Activated naive CD4-positive, alpha-beta T cell treated with anti-CD3 and anti-CD28 coated beads for 36 hours (primary cell): ENCODE results near the gene MGRN1. TPM values are rescaled to one million over a fixed set of nuclear protein-coding genes. Genes with fewer than 3 reads are reported as not detected.

Experiments used
- CTCF ChIA-PET: fragments of 350-600 bp; sonication (Branson Sonifier 250); formaldehyde crosslinking; loops from one replicate; lab custom pipeline; 2021; ENCODE audit warnings: antibody characterized with exemption; lab: Charles Lee
- DNase-seq: peaks from one replicate; pipeline ENCODE4 v3.0.0-alpha.2; 2020
- H3K27ac Mint-ChIP-seq: one replicate; pipeline ENCODE4 v1.8.0; 2021; ENCODE audit warnings: mild to moderate bottlenecking, mixed read lengths
- H3K27me3 Mint-ChIP-seq: one replicate; pipeline ENCODE4 v1.8.0; 2021; ENCODE audit warnings: low read depth, mixed read lengths
- H3K36me3 Mint-ChIP-seq: one replicate; pipeline ENCODE4 v1.8.0; 2021; ENCODE audit warnings: low read depth, mixed read lengths
- H3K4me1 Mint-ChIP-seq: one replicate; pipeline ENCODE4 v1.8.0; 2021; ENCODE audit warnings: low read depth, mixed read lengths
- H3K4me3 Mint-ChIP-seq: one replicate; pipeline ENCODE4 v1.8.0; 2021; ENCODE audit warnings: mild to moderate bottlenecking, moderate library complexity, mixed read lengths
- H3K9me3 Mint-ChIP-seq: one replicate; pipeline ENCODE4 v1.8.0; 2021; ENCODE audit warnings: mixed read lengths
- intact Hi-C: fragments of 100-400 bp; cut with micrococcal nuclease; formaldehyde crosslinking; loops from one replicate; pipeline ENCODE4 v1.15.1; 2023
- total RNA-seq, 2 experiments: library from RNA; stranded (reverse); gene quantifications; one replicate each; pipeline ENCODE4 v1.2.3, GENCODE V29; 2021

Gene MGRN1
- total RNA-seq, 2 experiments from 2014 or later: 46.3 to 48.8 TPM

- intact Hi-C loops: no loop called here
- H3K27ac Mint-ChIP-seq: no peak overlapping the region
- CTCF ChIA-PET: interaction anchor here (2.2 kb wide), 1 partner anchor 9 kb away, joined by 9 read pairs; the partner anchor contains the start of gene MGRN1
- peaks cover 10% of the 10 kb centered on the region for H3K36me3 Mint-ChIP-seq
- H3K4me3 Mint-ChIP-seq: no peak overlapping the region
- DNase-seq: no peak
- peaks cover 5% of the 10 kb centered on the region for H3K9me3 Mint-ChIP-seq
- H3K27me3 Mint-ChIP-seq: no peaks in the 10 kb centered on the region
- peaks cover 8% of the 10 kb centered on the region for H3K4me1 Mint-ChIP-seq
These were observed 9.4 kb downstream of the MGRN1 start for GRCh38 chr16:4633910-4634635.

GRCh38 chr16:4634768-4635167 is 10.1 kb downstream of the MGRN1 start:
- peaks cover 13% of the 10 kb centered on the region for H3K4me1 Mint-ChIP-seq
- CTCF ChIA-PET: interaction anchor here (0.6 to 2.2 kb wide), 4 partner anchors 10 to 149 kb away, joined by 3 to 9 read pairs (median 4); partner anchors contain the start of gene MGRN1
- intact Hi-C loops: no loop called here
- H3K27ac Mint-ChIP-seq: no peak overlapping the region
- H3K27me3 Mint-ChIP-seq: no peaks in the 10 kb centered on the region
- H3K4me3 Mint-ChIP-seq: no peak overlapping the region
- DNase-seq: no peak
- H3K9me3 Mint-ChIP-seq: peaks cover 5% of the 10 kb centered on the region
- H3K36me3 Mint-ChIP-seq: peaks cover 10% of the 10 kb centered on the region

GRCh38 chr16:4636196-4636595 is 11.6 kb downstream of the MGRN1 start:
- Mint-ChIP-seq H3K36me3 (peaks cover 8% of the 10 kb centered on the region), H3K9me3 (peaks cover 3% of the 10 kb centered on the region), H3K4me1 (peaks cover 23% of the 10 kb centered on the region), H3K27me3 (no peaks in the 10 kb centered on the region), H3K27ac (no peak overlapping the region), H3K4me3 (no peak overlapping the region)
- no peak for DNase-seq
- CTCF ChIA-PET: interaction anchor here (3.6 kb wide), 1 partner anchor 13 kb away, joined by 15 read pairs; the partner anchor contains the start of gene MGRN1
- intact Hi-C loops: no loop called here

GRCh38 chr16:4637501-4638166 is 13.0 kb downstream of the MGRN1 start:
- H3K4me1 Mint-ChIP-seq: peaks cover 24% of the 10 kb centered on the region
- H3K27me3 Mint-ChIP-seq: no peaks in the 10 kb centered on the region
- no peak for DNase-seq
- CTCF ChIA-PET: interaction anchor here (1.0 to 3.6 kb wide), 3 partner anchors 12 to 21 kb away, joined by 3 to 15 read pairs (median 6); partner anchors contain the start of gene MGRN1
- intact Hi-C loops: no loop called here
- H3K36me3 Mint-ChIP-seq: peaks cover 4% of the 10 kb centered on the region
- no peaks in the 10 kb centered on the region for H3K9me3 Mint-ChIP-seq
- H3K4me3 Mint-ChIP-seq: no peak overlapping the region
- no peak overlapping the region for H3K27ac Mint-ChIP-seq

- intact Hi-C loops: no loop called here
- Mint-ChIP-seq H3K9me3 (no peaks in the 10 kb centered on the region), H3K27me3 (no peaks in the 10 kb centered on the region), H3K27ac (no peak overlapping the region), H3K4me1 (peaks cover 24% of the 10 kb centered on the region), H3K36me3 (peaks cover 4% of the 10 kb centered on the region), H3K4me3 (no peak overlapping the region)
- DNase-seq: no peak
- CTCF ChIA-PET: interaction anchor here (1.2 kb wide), 1 partner anchor 11 kb away, joined by 4 read pairs; no protein-coding TSS in a partner anchor
These were observed 15.4 kb downstream of the MGRN1 start for GRCh38 chr16:4639899-4640509.

GRCh38 chr16:4640572-4641305 is 16.1 kb downstream of the MGRN1 start:
- H3K27me3 Mint-ChIP-seq: no peaks in the 10 kb centered on the region
- H3K4me1 Mint-ChIP-seq: peaks cover 31% of the 10 kb centered on the region
- CTCF ChIA-PET: interaction anchor here (1.2 kb wide), 1 partner anchor 11 kb away, joined by 4 read pairs; no protein-coding TSS in a partner anchor
- H3K36me3 Mint-ChIP-seq: peaks cover 4% of the 10 kb centered on the region
- no peak overlapping the region for H3K27ac Mint-ChIP-seq
- no peak overlapping the region for H3K4me3 Mint-ChIP-seq
- intact Hi-C loops: no loop called here
- DNase-seq: no peak
- no peaks in the 10 kb centered on the region for H3K9me3 Mint-ChIP-seq

GRCh38 chr16:4641306-4641687 is 16.7 kb downstream of the MGRN1 start:
- Mint-ChIP-seq H3K4me1 (peaks cover 36% of the 10 kb centered on the region), H3K4me3 (no peak overlapping the region), H3K27ac (no peak overlapping the region), H3K9me3 (no peaks in the 10 kb centered on the region), H3K36me3 (peaks cover 2% of the 10 kb centered on the region), H3K27me3 (no peaks in the 10 kb centered on the region)
- DNase-seq: no peak
- intact Hi-C loops: no loop called here
- CTCF ChIA-PET: interaction anchor here (1.2 kb wide), 1 partner anchor 10 kb away, joined by 4 read pairs; no protein-coding TSS in a partner anchor

GRCh38 chr16:4641895-4642294 is 17.3 kb downstream of the MGRN1 start:
- no peak overlapping the region for H3K4me3 Mint-ChIP-seq
- H3K9me3 Mint-ChIP-seq: no peaks in the 10 kb centered on the region
- DNase-seq: no peak
- H3K4me1 Mint-ChIP-seq: peaks cover 40% of the 10 kb centered on the region
- H3K36me3 Mint-ChIP-seq: no peaks in the 10 kb centered on the region
- no peak overlapping the region for H3K27ac Mint-ChIP-seq
- CTCF ChIA-PET: no interaction called here
- intact Hi-C loops: no loop called here
- no peaks in the 10 kb centered on the region for H3K27me3 Mint-ChIP-seq

- peak overlapping the region; percentile 61 for H3K27ac Mint-ChIP-seq
- intact Hi-C loops: no loop called here
- CTCF ChIA-PET: no interaction called here
These were observed 22.4 kb downstream of the MGRN1 start for GRCh38 chr16:4646773-4647643.

GRCh38 chr16:4647644-4647980 is 23.0 kb downstream of the MGRN1 start:
- DNase-seq: no peak
- no peaks in the 10 kb centered on the region for H3K27me3 Mint-ChIP-seq
- H3K36me3 Mint-ChIP-seq: peaks cover 4% of the 10 kb centered on the region
- H3K4me3 Mint-ChIP-seq: no peak overlapping the region
- CTCF ChIA-PET: no interaction called here
- peaks cover 45% of the 10 kb centered on the region for H3K4me1 Mint-ChIP-seq
- intact Hi-C loops: no loop called here
- no peak overlapping the region for H3K27ac Mint-ChIP-seq
- H3K9me3 Mint-ChIP-seq: no peaks in the 10 kb centered on the region

More at GRCh38 chr16:4646773-4647643, 22.4 kb downstream of the MGRN1 start:
- Mint-ChIP-seq H3K27me3 (no peaks in the 10 kb centered on the region), H3K4me1 (peaks cover 45% of the 10 kb centered on the region), H3K9me3 (no peaks in the 10 kb centered on the region), H3K4me3 (no peak overlapping the region), H3K36me3 (peaks cover 4% of the 10 kb centered on the region)
- peak; percentile 51 for DNase-seq

- H3K27ac Mint-ChIP-seq: no peak overlapping the region
- no peaks in the 10 kb centered on the region for H3K9me3 Mint-ChIP-seq
- intact Hi-C loops: no loop called here
- H3K27me3 Mint-ChIP-seq: no peaks in the 10 kb centered on the region
- DNase-seq: no peak
- no peak overlapping the region for H3K4me3 Mint-ChIP-seq
- peaks cover 45% of the 10 kb centered on the region for H3K4me1 Mint-ChIP-seq
- CTCF ChIA-PET: interaction anchor here (0.6 to 1.5 kb wide), 2 partner anchors 24 to 225 kb away, joined by 3 to 8 read pairs; partner anchors contain the start of gene MGRN1
- peaks cover 6% of the 10 kb centered on the region for H3K36me3 Mint-ChIP-seq
These were observed 24.3 kb downstream of the MGRN1 start for GRCh38 chr16:4648917-4649316.
